ENCODE results near the gene CPNE9.
"Not testable (repeated sequence)": the region's sequence is repeated elsewhere in the genome, so short reads cannot be mapped to it uniquely, and the experiment has no call there.

Gene CPNE9

DNA sequence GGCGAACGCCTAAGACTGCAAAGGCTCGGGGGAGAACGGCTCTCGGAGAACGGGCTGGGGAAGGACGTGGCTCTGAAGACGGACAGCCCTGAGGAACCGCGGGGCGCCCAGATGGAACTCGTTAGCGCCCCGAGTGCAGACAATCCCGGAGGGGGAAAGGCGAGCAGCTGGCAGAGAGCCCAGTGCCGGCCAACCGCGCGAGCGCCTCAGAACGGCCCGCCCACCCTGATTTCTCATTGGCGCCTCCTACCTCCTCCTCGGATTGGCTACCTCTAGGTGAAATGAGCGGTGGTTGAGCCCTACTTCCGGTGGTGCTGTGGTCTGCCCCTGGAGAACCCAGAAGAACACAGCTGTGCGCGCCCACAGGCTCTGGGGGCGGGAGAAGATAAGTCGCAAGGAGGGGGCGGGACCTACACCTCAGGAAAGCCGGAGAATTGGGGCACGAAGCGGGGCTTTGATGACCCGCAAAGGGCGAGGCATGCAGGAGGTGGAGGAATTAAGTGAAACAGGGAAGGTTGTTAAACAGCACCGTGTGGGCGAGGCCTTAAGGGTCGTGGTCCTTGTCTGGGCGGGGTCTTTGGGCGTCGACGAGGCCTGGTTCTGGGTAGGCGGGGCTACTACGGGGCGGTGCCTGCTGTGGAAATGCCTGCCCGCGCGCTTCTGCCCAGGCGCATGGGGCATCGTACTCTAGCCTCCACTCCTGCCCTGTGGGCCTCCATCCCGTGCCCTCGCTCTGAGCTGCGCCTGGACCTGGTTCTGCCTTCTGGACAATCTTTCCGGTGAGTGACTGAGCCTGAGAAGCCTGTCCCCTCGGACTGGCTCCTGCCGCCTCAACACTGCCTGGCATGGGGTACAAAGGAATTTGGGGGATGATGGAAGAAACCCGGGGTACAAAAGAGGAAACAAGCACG, 46.3 kb downstream of the CPNE9 start, which contains the start of gene OGG1:
Gene OGG1, plus strand, starts transcription at position 308 of the 911 bp plus-strand sequence. Its CDS starts 335 bp downstream, at position 643.
- DNase-seq = peak; percentile 99

DNA sequence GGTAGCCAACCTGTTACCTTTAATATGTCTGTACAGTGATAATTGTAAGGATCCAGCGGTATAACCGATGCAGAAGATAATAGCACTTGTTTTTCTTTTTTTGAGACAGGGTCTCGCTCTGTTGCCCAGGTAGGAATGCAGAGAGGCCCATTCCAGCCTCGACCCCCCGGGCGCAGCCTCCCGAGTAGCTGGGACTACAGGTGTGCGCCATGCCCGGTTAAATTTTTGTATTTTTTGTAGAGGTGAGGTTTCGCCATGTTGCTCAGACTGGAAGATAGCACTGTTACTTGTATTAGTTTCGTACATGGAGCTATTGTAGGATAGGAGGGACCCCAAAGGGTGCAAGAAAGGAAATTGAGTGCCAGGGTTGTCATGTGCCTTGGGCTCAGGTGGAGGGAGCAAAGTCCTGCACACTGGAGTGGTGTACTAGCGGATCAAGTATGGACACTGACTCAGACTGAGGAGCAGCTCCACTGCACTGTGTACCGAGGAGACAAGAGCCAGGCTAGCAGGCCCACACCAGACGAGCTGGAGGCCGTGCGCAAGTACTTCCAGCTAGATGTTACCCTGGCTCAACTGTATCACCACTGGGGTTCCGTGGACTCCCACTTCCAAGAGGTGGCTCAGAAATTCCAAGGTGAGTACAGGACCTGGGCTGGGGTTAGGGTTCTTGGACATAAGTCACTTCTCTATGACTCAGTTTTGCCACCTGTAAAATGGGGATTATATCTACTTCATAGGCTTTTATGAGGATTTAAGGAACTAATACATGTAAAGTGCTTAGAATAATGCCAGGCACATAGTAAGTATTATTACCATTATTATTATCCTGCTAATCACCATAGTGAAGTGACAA, 47.2 kb downstream of the CPNE9 start:
- no peak for DNase-seq

DNA sequence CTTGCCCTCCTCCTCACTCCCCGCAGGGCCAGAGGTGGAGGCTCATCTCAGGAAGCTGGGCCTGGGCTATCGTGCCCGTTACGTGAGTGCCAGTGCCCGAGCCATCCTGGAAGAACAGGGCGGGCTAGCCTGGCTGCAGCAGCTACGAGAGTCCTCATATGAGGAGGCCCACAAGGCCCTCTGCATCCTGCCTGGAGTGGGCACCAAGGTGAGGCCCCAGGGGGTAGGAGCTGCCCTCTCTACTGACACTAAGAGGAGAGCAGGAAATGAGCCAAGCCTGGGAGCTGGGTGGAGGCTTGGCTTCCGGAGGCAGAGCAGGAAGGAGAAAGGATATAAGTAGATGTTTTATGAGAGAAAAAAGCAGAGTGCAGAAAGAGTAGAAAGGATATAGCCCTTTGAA, 51.0 kb downstream of the CPNE9 start:
- no peak for DNase-seq

DNA sequence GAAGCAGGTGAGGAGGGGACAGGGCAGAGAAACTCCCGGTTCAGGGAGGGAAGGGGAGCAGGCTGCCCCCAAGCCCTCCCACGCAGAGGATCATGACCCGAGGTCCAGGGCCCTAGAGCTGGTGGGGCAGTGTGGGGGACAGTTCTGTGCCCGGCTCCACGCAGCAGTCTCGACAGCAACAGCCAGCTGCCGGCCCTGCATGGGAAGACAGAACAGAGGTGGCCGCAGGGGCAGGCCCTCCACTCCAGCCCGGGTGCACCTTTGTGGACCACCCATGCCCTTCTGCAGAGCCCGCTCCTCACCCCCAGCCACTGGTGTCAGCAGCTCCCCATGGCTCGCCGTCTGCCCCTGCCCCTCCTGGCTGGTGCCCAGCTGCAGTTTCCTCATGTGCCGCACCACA, 53.8 kb downstream of the CPNE9 start:
- no peak for DNase-seq

DNA sequence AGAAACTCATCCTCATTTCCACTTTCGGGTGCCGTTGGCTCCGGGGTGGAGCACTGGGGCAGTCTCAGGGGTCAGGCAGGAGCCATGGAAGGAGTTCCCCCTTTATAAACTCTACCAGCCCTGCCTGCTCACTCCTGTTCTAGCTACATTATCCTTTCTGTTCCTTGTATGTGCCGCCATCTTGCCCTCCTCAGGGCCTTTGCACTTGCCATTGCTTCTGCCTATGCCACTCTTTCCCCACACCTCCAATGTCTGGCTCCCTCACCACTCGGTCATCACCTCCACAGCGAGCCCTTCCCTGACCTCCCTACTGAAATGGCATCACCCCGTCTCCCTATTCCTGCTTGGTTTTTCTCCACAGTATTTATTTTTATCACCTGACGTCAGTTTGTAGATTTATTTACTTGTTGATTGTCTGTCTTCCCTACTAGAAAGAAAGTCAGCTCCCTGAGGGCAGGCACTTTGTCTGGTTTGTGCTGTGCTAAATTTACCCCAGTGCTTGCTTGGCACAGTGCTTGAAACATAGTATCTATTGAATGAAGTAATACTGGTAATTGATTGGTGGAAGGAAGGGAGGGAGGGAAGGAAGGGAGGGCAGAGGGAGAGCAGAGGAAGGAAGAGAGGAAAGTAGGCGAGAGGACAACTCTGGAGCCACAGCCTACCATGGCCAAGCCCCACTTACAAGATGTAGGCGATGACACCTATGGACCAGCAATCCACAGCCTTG, 57.3 kb downstream of the CPNE9 start:
- no peak for DNase-seq

DNA sequence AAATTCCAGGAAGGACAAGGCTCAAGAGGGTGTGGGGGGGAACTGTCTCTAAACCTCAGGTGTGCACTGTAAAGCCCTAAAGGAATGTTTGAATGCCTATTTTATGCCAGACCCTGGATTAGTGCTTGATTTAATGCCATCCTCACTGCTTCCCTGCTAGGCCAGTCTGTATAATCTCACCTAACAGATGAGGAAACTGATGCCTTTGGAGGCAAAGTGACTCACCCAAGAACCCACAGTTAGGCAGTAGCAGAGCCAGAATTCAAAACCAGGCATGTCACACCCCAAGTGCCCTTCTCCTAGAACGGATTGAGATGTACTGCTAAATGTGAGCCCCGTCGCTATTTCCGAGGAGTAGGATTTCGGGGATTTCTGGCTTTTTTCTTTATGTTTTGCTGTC, 58.3 kb downstream of the CPNE9 start:
- DNase-seq = no peak

DNA sequence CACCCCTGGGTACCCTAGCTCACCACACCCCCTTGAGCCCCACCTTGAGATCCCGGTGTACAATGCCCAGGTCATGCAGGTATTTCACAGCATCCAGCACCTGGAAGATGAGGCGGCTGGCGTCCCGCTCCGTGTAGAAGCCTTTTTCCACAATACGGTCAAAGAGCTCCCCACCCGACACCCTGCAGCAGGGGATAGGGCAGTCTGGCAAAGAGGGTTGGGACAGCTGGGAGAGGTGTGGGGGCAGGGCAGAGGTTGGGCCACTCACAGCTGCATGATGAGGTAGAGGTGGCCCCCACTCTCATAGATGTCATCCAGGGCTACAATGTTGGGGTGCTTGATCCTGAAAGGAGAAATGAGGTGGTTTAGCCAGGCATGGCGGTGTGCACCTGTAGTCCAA, 59.2 kb downstream of the CPNE9 start:
- DNase-seq = no peak

DNA sequence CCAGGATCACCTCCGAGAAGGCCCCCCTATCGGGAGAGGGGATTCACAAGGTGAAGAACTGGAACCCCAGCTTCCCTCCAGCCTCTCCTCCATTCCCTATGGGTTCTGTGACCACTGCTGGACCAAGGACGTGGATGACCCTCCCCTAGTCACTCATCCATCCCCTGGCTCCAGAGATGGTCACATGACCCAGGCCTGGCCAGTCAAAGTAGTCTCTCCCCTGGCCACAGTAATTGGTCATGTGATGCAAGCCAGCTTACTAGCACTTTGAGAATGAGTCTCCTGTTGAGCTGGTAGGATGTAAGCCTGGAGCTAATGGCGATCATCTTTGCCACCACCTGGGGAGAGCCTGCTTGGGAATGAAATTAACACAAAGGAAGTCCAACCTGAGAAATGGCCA, 62.2 kb downstream of the CPNE9 start:
- DNase-seq = no peak

DNA sequence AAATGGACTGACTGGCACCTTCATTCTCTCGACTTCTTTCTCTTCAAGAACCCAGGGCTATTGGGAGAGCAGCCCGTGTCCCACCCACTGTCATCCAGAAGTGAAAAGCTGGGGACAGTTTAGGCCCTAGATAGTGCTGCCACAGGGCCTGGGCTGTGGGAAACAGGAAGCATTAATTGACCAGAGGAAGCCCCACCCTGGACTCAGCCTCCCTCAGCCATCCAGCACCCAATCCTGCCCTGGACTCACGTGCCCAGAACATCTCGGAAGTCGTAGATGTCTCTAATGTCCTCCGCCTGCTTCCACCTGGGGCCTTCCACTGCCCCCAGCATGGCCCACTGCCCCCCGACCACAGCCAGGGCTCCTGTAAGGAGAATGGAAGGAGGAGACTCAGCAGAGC, 63.8 kb downstream of the CPNE9 start:
- DNase-seq = no peak

DNA sequence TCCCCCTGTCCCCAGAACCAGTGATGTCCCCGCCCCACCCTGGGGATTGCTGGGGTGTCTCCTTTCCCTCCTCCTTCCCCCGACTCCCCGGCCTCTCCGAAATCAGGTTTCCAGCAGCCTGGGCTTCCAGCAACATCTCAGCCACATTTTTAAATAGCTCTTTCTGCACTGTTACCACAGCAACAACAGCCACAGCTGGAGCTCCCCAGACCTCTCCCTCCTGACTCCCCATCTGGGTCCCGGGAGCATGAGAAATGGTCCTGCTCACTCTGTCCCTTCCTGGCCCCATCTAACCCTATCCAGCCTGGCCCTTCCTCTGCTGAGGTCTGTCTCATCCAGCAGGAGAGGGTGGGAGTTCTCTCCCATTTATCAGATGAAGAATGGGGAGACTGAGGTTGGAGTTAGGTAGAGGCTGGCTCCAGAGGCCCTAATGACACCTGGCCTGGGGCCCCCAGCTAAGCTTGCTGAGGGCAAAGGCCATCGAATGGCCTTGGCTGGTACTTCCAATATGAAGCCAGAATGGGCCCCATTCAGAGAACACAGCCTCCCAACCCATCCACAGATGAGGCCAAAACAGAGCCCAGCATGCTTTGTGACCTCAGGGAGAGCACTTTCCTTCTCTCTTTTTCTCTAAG, 64.6 kb downstream of the CPNE9 start:
- DNase-seq = no peak

DNA sequence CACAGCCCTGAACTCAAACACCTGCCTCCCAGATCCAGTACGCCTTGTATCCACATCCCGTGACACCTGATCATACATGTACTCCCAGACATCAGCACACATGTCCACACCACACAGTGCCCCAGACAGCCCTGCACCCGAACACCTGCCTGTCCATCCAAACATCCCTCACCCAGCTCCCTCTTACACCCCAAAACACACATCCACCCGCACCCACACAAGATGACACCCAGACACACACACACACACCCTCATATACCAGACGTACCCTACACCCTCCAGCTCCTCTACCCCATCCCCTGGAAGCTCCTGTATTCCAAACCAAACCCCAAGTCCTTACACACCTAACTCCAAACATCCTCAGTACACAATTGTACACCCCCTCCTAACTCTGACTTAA, 65.4 kb downstream of the CPNE9 start:
- DNase-seq = no peak

DNA sequence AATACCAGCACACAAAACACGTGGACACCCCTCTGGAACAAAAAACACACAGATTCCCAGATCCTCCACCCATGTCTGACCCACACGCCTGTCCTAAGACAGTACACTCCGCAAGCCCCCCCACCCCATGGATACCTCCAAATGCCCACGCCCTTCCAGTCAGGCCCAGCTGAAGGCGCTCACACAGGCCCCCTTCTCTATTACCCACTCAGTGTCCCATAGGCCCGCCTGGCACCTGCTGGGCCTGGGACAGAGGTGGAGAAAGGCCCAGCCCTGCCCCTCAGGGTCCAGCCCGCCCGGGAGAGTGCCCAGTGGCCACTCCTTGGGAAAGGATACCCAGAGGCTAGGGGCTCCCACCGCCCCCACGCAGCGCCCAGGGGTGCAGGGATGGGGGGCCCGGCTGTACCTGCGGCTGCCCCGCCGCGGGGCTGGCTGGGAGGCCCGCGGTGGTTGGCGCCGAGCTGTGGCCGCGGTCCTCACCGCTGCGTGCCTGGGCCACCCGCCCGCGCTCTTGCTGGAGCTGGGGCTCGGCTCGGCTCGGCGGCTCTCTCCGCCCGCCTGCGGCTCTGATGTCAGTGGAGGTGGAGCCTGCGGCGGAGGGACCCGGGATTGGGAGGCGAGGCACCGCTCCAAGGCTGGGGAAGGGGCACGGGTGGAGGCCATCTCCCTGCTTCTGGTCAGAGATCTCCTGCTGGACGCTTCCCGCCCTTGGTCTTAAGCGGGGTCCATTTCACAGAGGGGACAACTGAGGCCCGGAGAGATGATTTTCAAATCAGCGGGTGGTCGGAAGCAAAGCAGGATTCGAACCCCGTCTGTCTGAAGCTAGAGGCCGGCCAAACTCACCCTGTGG, 66.0 kb downstream of the CPNE9 start, which contains the start of gene CAMK1:
Gene CAMK1, minus strand, starts transcription at position 522 of the 850 bp plus-strand sequence. CDS start 2,198 bp downstream, outside the sequence.
- DNase-seq = peak; percentile 30

DNA sequence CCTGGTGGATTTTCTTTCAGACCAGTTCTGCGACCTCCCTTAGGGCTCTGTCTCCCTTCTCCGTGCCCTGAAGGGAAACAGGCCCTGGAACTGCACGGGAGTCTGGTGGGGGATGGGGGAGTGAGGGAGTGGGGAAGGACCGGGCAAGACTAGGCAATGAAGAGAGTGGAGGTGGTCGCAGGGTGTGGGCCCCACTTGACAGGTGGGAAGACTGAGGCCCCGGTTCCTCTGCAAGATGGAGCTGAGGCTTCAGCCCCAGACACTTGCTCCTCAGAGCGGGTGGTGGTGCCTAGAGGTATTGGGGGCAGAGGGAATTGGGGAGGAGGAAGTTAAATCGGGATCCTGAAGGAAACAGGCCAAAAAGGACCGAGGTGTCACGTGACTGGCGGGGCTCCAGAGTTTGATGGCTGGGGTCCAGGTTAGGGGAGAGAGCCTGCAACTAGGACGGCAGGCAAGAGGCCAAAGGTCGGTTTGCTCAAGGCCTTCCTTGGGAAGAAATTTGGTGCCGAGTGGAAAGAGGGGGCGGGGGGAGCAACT, 66.7 kb downstream of the CPNE9 start:
- DNase-seq = no peak

DNA sequence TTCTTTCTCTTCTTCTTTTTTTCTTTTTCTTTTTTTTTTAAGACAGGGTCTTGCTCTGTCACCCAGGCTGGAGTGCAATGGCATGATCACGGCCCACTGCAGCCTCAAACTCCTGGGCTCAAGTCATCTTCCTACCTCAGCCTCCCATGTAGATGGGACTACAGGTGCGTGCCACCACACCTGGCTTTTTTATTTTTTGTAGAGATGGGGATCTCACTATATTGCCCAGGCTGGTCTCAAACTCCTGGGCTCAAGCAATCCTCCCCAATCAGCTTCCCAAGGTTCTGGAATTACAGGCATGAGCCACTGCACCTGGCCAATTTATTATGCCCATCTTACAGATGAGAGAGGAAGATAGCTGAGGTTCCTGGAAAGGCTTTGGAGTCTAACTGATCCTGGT, 67.4 kb downstream of the CPNE9 start:
- DNase-seq = not testable (repeated sequence)

DNA sequence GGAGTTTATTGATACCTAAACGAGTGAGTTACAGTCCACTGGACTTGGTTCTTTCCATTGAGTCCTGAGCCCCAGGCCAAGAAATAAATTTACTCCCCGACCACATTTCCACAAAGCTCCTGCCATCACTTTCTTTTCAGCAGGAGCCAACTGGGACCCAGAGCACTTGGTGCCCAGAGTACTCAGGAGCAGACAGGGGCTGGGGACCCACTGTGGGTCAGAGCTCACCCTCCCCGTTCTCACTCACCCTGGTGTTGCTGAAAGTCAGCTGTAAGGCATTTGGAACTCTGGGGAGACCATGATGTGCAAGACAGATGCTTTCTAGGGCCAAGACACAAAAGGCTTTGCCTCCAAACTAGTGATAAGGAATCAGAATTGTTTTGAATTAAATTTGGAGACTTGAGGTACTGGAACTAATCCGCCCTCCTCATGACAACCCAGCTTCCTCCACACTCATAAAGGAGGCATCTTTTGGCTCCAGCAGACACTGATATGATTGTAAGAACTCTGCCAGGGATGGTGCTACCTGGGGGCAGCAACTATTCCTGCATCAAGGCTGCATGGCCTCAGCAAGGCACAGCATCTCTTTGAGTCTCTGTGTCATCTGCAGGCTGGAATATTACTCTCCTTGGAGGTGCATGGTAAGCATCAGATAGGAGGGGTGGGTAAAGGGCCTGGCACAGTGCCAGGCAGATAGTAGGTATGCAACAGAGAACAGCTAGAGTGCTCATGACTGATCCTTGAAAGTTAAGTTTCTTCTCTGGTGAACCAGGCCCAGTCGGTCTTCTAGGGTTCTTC, 73.5 kb downstream of the CPNE9 start:
- no peak for DNase-seq

DNA sequence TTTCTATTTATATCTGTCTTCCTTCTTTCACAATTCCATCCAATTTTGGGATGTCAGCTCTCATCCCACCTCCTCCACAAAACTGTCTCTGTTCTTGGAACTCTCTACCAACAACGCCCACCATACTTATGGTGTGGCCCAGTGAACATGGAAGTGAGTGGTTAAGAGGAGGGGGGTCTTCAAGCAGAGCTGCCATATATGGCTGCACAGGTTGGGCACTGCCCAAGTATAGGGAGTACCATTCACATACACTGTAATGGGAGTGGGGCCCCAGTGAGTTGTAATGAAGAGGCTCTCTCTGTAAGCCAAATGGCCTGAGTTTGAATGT, 74.0 kb downstream of the CPNE9 start:
- no peak for DNase-seq

DNA sequence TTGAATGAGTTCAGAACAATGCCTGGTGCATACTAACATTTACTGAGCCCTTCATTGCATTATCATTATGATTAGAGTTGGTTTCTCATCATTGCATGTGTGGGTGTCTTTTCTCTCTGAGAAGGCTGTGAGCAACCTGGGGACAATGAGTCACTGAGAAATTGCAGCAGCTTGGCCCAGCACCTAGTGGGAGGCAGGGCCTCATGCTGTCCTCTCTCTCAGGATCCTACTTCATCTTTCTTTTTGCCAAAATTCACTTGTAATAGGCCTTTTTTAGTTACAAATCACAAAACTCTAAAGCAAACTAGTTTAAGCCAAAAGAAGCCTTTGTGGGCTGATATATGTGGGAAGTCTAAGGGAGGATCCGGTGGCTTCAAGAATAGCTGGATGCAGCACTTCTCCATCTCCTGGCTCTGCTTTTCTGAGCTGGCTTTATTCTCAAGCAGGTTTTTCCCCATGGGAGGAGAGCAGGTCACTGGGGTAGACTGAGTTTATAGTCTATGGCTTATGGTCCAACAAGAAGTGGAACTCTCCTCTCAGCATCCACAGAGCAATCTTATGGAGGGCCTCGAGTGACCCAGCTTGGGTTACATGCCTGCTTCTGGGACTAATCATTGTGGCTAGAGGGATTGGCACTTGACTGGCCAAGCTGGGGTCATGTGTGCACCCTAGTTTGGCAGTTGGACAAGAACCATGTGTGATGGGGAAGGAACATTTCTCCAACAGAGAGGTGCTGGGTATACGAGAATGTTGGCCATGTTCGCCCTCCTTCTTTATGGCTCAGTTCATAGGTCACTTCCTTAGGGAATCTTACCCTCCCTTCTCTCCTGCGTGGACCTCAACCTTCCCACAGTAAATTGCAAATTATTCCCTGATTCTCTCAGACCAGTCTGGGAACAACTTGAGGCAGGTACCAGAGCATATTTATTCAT, 74.8 kb downstream of the CPNE9 start:
- DNase-seq = peak; percentile 33

DNA sequence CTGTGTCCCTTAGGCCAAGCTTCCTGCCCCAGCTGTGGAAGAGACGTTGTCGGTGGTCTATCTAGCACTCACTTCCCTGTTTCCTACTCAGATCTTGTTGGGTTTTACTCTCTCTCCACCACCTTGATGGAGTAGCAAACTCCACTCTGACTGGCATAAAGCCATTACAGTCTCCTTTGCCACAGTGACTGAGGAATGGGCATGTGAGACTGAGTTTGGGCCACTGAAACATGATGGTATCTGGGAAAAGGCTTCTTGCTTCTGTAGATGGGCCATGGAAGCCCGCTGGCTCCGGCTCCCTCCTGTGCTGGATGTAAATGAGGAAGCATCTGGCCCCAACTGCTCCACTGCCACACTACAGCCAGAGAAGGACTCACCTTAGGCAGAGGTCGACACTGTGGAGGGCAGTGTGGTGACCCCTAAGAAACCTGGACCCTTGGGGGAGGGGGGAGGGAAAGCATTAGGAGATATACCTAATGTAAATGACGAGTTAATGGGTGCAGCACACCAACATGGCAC, 75.5 kb downstream of the CPNE9 start:
- DNase-seq = peak; percentile 37
